Adrenal gland (tissue), 12 donors: ENCODE measurements around the gene RUNX1. TPM values are rescaled to one million over a fixed set of nuclear protein-coding genes. Genes with fewer than 3 reads are reported as not detected.

Experiments
- DNase-seq, 7 donors: peaks; one replicate each; pipeline ENCODE4 v3.0.0-alpha.2; 2019 to 2020
- H3K27ac ChIP-seq, 5 donors: fragments of 200-600 bp; sonication (generic) in 4 of 5; 1 replicate in 3 of 5; 2 replicates in 2 of 5; pipeline versions ENCODE4 v1.5.1 to v1.8.0; 2016 to 2020; ENCODE audit warnings: mild to moderate bottlenecking in 1 of 5
- H3K27me3 ChIP-seq: fragments of 200-600 bp; 2 replicates; pipeline ENCODE4 v1.8.0; 2021
- H3K36me3 ChIP-seq, 2 donors: fragments of 200-600 bp; replicated peaks in 1 of 2; 1 replicate in 1 of 2; 2 replicates in 1 of 2; pipeline versions ENCODE4 v1.5.1 to v1.8.0; 2018 to 2022
- H3K4me1 ChIP-seq, 2 donors: fragments of 200-600 bp; replicated peaks in 1 of 2; 1 replicate in 1 of 2; 2 replicates in 1 of 2; pipeline versions ENCODE4 v1.5.1 to v1.8.0; 2018 to 2021
- H3K4me3 ChIP-seq, 4 donors: fragments of 200-600 bp; sonication (generic) in 3 of 4; one replicate each; pipeline ENCODE4 v1.5.1; 2016 to 2018
- H3K9me3 ChIP-seq, 3 donors: fragments of 200-600 bp; sonication (generic) in 1 of 3; replicated peaks in 1 of 3; 1 replicate in 2 of 3; 2 replicates in 1 of 3; pipeline versions ENCODE4 v1.5.1 to v1.8.0; 2016 to 2021
- CTCF ChIP-seq, 6 experiments: fragments of 450-650 bp in 4 of 6; fragments of 200-600 bp in 2 of 6; sonication (generic) in 1 of 6; IDR thresholded peaks; 1 replicate in 5 of 6; 2 replicates in 1 of 6; pipeline versions ENCODE4 v1.5.1 to v1.8.0; 2016 to 2021; ENCODE audit warnings: antibody characterized with exemption in 6 of 6, mild to moderate bottlenecking in 2 of 6, moderate library complexity in 1 of 6
- POLR2A ChIP-seq, 2 donors: fragments of 450-650 bp; IDR thresholded peaks; one replicate each; pipeline ENCODE4 v1.6.1; 2017; ENCODE audit warnings: antibody characterized with exemption in 2 of 2, mild to moderate bottlenecking in 2 of 2, moderate library complexity in 1 of 2
- WGBS, 4 donors: extraction: QIAGEN DNeasy Blood & Tissue Kit in 2 of 4; methylation state at CpG; one replicate each; pipeline versions ENCODE4 v1.1.5 to v1.1.7; 2013 to 2017; 5-methylcytosine and 5-hydroxymethylcytosine counted together
- intact Hi-C, 2 donors: fragments of 100-400 bp; cut with DNase I; formaldehyde crosslinking; loops; one replicate each; pipeline versions ENCODE4 v1.14.1 to v1.15.0; 2022 to 2023
- polyA plus RNA-seq, 3 donors: library from polyadenylated mRNA; stranded (reverse); fragments of 200-250 nt in 2 of 3; fragments of 350-450 nt in 1 of 3; fragmentation: Illumina TruSeq in 1 of 3; extraction: RNeasy Lipid Tissue Mini Kit (QIAGEN cat#74804) in 1 of 3; gene quantifications; one replicate each; pipeline ENCODE4 v1.2.3, GENCODE V29; 2013 to 2014
- total RNA-seq, 9 donors: library from RNA; depleted of rRNA in 4 of 9; stranded (reverse); fragments of >200 nt in 4 of 9; fragments of 120-200 nt in 1 of 9; fragmentation: NEBNext Ultra II Directional in 1 of 9; extraction: Animal tissue kit (Norgen Biotek cat#: 25700) in 1 of 9; gene quantifications; one replicate each; pipeline versions ENCODE4 v1.1.0 to v1.2.4, GENCODE V29; 2013 to 2023
- donor health status: healthy with polysubstance abuse.
- donor health status: Bipolar disorder and iron deficiency.
- donor health status: DM: yes; HTN: yes; CAD: no.
- donor health status: DM: no; HTN: no; CAD: no.
- donor health status: DM: no; HTN: no; CAD: no.
- donor health status: DM: yes; HTN: yes; CAD: no.

The RUNX1 gene
- total and polyA plus RNA-seq, 12 donors = 0.83 to 27.2 (median 8.2) TPM

DNA sequence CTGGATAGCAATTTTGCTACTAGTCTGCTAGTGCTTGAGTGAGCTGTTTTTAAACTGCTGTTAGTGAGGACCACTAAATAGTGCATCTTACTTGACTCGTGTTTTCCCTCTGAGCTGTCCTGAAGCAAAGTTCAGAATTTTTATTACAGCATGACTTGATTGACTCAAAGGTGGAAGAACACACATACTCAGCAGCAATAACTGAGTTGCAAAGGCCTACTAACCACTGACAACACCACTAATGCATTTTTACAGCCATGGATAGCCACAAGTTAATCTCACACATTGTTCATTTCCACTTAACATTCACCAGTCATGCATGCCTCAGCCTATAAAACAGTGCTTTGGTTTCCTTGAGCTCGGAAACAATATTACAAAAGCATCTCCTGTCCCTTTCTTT lies 148.7 kb downstream of the RUNX1 start:
- Histone ChIP-seq H3K27me3 (peaks cover 23% of the 10 kb centered on the region), H3K36me3 (no peaks in the 10 kb centered on the region), H3K4me1 (no peaks in the 10 kb centered on the region), H3K9me3 (no peaks in the 10 kb centered on the region), H3K4me3 (no peak overlapping the region), H3K27ac (no peak overlapping the region)
- no peak for DNase-seq
- WGBS, 4 donors = 73 to 87% (median 84%) methylated on average over 2 of the region's 2 CpGs
- no peak for TF ChIP-seq POLR2A (IDR thresholded peaks at IDR 0.05)
- TF ChIP-seq CTCF (IDR thresholded peaks at IDR 0.05) = no peak
- intact Hi-C loops = no loop called here

DNA sequence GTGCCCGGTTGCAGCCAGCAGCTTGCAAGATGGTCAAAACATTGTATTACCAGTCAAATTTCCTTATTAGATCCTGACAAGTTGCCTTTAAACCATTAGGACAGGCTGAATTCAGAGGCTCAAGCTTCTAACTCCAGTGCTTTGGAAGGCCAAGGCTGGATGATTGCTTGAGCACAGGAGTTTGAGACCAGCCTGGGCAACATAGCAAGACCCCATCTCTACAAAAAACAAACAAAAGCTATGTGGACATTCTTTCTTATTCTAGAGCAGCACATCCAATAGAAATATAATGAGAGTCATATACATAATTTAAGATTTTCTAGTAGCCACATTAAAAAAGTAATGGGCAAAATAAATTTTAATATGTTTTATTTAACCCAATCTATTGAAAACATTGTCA lies 149.3 kb downstream of the RUNX1 start:
- WGBS, 4 donors = 58 to 100% (median 90%) methylated on average over 1 of the region's 1 CpG
- Histone ChIP-seq H3K27me3 (peaks cover 21% of the 10 kb centered on the region), H3K36me3 (no peaks in the 10 kb centered on the region), H3K9me3 (no peaks in the 10 kb centered on the region), H3K4me3 (no peak overlapping the region), H3K4me1 (no peaks in the 10 kb centered on the region), H3K27ac (no peak overlapping the region)
- DNase-seq = no peak
- TF ChIP-seq POLR2A (IDR thresholded peaks at IDR 0.05) = no peak
- no peak for TF ChIP-seq CTCF (IDR thresholded peaks at IDR 0.05)
- intact Hi-C loops = loop anchor here in 1 of 2 donors (10.0 kb wide), 1 partner anchor 945 kb away; no protein-coding TSS in a partner anchor

DNA sequence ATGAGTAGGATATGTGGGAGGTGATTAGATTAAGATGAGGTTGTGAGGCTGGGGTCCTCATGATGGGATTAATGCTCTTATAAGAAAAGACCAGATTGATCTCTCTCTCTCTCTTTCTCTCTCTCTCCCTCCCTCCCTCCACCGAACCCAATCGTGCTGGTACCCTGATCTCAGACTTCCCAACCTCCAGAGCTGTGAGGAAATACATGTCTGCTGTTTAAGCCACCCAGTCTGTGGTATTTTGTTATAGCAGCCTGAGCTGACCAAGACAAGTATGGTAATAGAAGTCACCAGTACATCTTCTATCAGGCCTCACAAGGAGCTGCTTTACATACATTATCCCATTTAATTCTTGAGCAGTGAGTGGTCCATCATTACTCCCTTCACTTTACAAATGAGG lies 149.8 kb downstream of the RUNX1 start:
- intact Hi-C loops = loop anchor here in 1 of 2 donors (10.0 kb wide), 1 partner anchor 945 kb away; no protein-coding TSS in a partner anchor
- 73 to 90% (median 84%) methylated on average over 2 of the region's 2 CpGs for WGBS, 4 donors
- Histone ChIP-seq H3K27me3 (peaks cover 17% of the 10 kb centered on the region), H3K9me3 (no peaks in the 10 kb centered on the region), H3K4me1 (no peaks in the 10 kb centered on the region), H3K36me3 (no peaks in the 10 kb centered on the region), H3K27ac (no peak overlapping the region), H3K4me3 (no peak overlapping the region)
- no peak for TF ChIP-seq POLR2A (IDR thresholded peaks at IDR 0.05)
- no peak for TF ChIP-seq CTCF (IDR thresholded peaks at IDR 0.05)
- DNase-seq = no peak

GRCh38 chr21:34897828-34898227 lies 151.3 kb downstream of the RUNX1 start:
- Histone ChIP-seq H3K9me3 (no peaks in the 10 kb centered on the region), H3K36me3 (no peaks in the 10 kb centered on the region), H3K27ac (no peak overlapping the region), H3K4me3 (no peak overlapping the region), H3K4me1 (no peaks in the 10 kb centered on the region), H3K27me3 (peaks cover 25% of the 10 kb centered on the region)
- TF ChIP-seq POLR2A (IDR thresholded peaks at IDR 0.05) (no peak), CTCF (IDR thresholded peaks at IDR 0.05) (no peak)
- intact Hi-C loops = loop anchor here in 1 of 2 donors (10.0 kb wide), 1 partner anchor 947 kb away; no protein-coding TSS in a partner anchor
- DNase-seq = no peak
- 60 to 88% (median 77%) methylated on average over 1 to 2 of the region's 2 CpGs for WGBS, 4 donors
